Measurements from ENCODE around the gene ZDHHC7.

DNA sequence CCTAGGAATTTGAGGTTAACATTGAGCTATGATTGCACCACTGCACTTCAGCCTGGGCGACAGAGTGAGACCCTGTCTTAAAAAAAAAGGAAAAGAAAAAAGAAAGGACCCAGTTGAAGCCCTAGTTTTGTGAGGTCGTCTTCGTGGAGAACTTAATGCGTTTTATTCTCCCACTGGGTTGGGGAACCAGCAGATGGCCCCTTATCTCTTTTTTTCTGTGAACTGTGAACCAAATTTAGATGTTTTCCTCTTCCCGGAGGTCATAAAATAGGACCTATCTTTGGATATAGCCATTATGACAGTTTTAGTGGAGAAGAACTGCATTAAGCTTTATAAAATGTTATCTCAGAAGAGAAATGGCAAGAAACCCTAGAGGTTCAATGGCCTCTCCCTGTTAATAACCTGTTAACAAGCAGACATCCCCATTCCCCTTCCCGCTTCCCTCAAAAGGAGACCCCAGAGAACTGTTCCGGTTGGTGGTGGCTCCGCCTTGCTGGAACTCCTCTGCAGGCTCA lies 39.8 kb upstream of the ZDHHC7 start:
- TF ChIP-seq, protein P1, sequence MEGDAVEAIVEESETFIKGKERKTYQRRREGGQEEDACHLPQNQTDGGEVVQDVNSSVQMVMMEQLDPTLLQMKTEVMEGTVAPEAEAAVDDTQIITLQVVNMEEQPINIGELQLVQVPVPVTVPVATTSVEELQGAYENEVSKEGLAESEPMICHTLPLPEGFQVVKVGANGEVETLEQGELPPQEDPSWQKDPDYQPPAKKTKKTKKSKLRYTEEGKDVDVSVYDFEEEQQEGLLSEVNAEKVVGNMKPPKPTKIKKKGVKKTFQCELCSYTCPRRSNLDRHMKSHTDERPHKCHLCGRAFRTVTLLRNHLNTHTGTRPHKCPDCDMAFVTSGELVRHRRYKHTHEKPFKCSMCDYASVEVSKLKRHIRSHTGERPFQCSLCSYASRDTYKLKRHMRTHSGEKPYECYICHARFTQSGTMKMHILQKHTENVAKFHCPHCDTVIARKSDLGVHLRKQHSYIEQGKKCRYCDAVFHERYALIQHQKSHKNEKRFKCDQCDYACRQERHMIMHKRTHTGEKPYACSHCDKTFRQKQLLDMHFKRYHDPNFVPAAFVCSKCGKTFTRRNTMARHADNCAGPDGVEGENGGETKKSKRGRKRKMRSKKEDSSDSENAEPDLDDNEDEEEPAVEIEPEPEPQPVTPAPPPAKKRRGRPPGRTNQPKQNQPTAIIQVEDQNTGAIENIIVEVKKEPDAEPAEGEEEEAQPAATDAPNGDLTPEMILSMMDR (IDR thresholded peaks at IDR 0.05): no peak
- no peak for TF ChIP-seq POLR2A (IDR thresholded peaks at IDR 0.05)
- TF ChIP-seq POLR2AphosphoS5 (IDR thresholded peaks at IDR 0.05): no peak

Data from suprapubic skin (tissue), 4 donors.